DOHH2 (cell line): ENCODE results near the gene UPF3A.
"Not testable (repeated sequence)": the region's sequence is repeated elsewhere in the genome, so short reads cannot be mapped to it uniquely, and the experiment has no call there.

Experiments used
- CTCF ChIP-seq: fragments of 200-600 bp; sonication (generic); IDR thresholded peaks from one replicate; pipeline ENCODE4 v1.5.1; 2014; ENCODE audit warnings: antibody characterized with exemption, mild to moderate bottlenecking, low read depth, low read length; ENCODE audit not compliant: poor library complexity, severe bottlenecking
- EZH2phosphoT487 ChIP-seq: fragments of 200-600 bp; sonication (generic); IDR thresholded peaks from 2 replicates; pipeline ENCODE4 v1.6.1; 2017; ENCODE audit warnings: borderline replicate concordance, mild to moderate bottlenecking, antibody characterized with exemption, low read length, moderate library complexity, mixed read lengths

DNA sequence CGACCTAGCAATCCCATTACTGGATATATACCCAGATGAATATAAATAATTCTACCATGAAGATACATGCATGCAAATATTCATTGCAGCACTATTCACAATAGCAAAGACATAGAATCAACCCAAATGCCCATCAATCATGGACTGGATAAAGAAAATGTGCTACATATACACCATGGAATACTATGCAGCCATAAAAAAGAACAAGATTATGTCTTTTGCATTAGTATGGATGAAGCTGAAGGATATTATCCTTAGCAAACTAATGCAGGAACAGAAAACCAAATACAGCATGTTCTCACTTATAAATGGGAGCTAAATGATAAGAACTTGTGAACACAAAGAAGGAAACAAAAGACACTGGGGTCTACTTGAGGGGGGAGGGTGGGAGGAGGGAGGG lies 55.1 kb downstream of the UPF3A start:
- not testable (repeated sequence) for TF ChIP-seq CTCF, EZH2phosphoT487
